GM20431 (cell line): ENCODE results near the gene ARMC12.

ENCODE experiments used
- in situ Hi-C: fragments of 300-500 bp; cut with MseI, MboI; formaldehyde crosslinking; loops from one replicate; pipeline ENCODE4 v1.15.0; 2020; ENCODE audit warnings: low sequenced_read_pairs; ENCODE audit not compliant: unreplicated experiment

The ARMC12 gene

DNA sequence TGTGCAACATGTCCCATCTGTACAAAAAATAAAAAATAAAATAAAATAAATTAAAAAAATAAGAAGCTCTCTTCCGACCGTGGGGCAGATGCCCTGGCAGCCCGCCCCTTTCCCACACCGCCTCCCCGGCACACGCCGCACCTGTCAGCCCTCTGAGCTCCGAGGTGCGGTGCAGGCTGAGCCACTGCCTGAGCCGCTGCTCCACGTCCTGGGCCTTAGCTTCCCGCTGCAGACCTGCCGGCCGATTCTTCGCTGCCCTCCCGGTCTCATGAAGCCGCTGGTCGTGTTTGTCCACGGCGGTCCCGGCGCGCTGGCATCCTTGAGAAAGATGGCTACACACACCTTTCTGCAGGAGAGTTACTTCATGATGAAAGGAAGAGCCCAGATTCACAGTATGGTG, 28.9 kb downstream of the ARMC12 start:
- in situ Hi-C loops = no loop called here

DNA sequence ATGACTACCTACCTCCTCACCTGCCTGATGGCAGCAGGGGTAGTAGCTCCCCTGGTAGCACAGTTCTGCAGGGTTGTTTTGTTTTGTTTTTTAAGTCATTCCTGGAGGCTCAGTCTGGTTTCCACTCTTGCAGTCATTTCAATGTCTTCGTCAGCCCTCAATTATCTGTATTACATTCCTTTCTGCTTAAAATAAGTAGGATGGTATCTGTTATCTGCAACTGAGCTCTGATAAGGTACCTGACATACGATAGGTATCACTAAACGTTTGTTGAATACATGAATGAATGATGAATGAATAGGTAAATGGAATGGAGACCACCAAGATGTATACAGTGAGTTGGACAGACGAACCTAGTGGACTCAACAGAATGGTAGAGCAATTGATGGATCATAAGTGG, 32.4 kb downstream of the ARMC12 start:
- in situ Hi-C loops = no loop called here

DNA sequence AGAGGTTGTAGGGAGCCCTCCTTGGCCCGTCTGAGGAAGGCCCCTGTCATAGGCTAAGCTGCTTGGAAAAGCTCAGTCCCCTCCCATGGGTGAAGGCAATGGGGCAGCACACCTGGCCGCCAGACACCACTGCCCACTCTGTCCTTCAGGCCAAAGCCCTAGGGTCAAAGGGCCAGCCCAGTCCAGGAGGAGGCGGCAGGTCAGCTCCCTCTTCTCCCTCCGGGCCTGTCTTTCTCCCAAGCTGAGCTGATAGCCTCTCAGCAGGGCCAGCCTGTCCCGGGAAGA, 34.5 kb downstream of the ARMC12 start:
- in situ Hi-C loops = no loop called here

DNA sequence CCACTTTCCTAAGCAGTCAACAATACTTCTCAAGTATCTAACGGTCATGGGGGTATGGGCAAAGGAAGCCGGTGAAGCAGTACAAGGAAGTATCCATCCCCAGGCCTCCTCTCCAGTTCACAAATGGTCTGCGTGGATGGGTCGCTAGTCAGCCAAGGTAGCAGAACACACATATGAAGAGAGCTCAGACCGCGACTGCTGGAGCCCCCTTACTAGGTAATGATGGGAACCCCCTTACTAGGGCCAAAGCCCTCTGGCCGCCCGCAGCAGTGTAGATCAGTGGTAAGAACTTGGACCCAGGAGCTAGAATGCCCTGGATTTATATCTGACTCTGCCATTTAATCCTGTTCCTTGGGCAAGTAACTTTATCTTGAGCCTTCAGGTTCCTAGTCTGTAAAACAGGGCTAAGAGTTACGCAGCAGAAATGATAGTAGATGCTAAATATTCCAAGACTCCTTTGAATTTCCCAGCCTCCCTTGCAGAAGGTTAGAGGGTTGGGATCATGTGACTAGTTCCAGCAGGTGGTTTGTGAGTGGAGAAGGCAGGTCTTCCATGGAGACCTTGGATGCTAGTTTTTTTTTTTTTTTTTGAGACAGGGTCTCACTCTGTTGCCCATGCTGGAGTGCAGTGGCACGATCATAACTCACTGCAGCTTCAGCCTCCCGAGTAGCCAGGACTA, 37.4 kb downstream of the ARMC12 start:
- in situ Hi-C loops = no loop called here

DNA sequence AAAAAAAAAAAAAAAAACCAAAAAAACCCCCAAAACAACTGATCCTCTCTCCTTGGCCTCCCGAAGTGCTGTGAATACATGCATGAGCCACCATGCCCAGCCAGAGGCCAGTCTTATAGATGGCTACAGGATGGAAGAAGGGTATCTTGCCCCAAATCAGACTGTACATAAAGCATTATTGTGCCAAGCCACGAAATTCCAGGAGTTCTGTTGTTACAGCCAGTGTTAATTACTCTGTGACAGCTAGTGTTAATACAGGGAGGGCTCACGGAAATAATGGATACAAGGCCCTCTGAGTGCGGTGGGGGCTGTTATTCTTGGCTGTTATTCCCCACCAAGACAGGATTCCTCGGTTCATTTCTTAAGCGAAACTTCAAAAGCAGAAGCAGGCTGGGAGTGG, 38.2 kb downstream of the ARMC12 start:
- in situ Hi-C loops = no loop called here

- in situ Hi-C loops = no loop called here
Measured at GRCh38 chr6:35776364-35777215, 39.8 kb downstream of the ARMC12 start, which contains the start of gene CLPSL2. CLPSL2 (plus strand) TSS chr6:35776598; CDS start chr6:35776619, 21 bp downstream.

- in situ Hi-C loops = no loop called here
Measured at GRCh38 chr6:35777356-35778102, 40.7 kb downstream of the ARMC12 start.

GRCh38 chr6:35778437-35778836, 41.6 kb downstream of the ARMC12 start:
- in situ Hi-C loops = no loop called here

DNA sequence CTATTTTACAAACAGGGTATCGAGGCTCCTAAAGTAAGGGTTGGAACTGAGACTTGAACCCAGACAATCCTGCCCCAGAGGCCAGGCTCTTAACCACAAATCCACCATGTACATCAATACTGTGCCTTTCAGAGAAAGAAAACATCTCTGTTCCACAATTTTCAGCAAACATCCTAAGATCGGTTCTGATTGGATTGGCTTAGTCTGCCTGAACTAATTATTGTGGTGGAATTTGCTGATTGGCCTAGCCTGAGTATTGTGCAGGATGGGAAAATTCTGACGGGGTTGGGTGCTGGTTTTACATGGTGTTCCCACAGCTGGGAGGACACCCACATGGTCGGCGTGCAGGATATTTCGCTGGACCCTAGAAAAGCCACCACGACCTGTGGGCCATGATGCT, 43.9 kb downstream of the ARMC12 start, which contains the start of gene CLPSL1:
Gene CLPSL1 (plus strand): TSS at position 301 of the 400 bp plus-strand sequence. CDS start 92 bp downstream, at position 393.
- in situ Hi-C loops = no loop called here

DNA sequence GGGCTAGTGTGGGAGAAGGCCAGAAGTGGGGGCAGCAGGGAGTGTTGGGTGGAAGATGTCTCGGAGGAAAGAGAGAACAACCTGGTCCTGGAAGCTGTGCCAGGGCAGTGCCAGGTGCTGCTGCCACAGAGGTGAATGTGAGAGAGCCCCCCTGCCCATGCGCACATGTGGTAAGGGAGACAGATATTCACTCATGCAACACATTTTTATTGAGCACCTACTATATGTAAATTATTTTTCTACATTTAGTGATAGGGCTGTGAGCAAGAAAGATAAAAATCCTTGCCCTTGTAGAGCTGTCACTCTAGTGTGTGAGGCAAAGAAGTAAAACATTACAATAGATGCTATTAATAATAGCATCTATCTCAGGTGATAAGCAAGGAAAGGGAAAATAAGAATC, 44.5 kb downstream of the ARMC12 start:
- in situ Hi-C loops = no loop called here

GRCh38 chr6:35782424-35782823, 45.6 kb downstream of the ARMC12 start:
- in situ Hi-C loops = no loop called here

DNA sequence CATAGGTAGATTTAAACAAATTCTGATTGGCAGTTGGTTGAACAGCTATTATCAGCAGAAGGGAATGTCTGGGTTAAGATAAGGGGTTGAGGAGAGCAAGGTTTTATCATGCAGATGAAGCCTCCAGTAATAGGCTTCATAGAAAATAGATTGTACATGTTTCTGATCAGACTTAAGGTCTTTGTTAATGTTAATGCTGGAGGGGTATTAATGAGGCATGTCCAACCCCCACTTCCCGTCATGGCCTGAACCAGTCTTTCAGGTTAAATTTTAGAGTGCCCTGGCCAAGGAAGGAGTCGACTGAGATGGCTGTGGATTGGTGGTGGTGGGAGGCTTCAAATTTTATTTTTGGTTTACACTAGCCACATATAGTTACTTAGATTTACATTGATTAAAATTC, 47.4 kb downstream of the ARMC12 start:
- in situ Hi-C loops = no loop called here

DNA sequence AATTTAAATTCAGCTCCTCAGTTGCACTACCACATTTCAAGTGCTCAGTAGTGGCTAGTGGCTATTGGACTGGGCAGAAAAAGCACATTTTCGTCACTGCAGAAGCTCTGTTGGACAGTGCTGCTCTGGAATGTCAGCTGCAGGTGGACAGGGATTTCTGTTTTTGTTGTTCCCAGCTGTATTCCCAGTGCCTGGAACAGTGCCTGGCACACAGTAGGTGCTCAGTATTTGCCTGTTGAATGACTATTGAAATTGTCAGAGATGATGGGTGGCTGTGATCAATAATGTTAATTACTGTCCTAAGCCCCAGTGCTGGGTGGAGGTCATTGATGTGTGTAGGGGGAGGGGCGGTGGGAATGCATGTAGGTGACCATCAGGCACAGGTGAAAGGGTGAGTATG, 49.4 kb downstream of the ARMC12 start:
- in situ Hi-C loops = no loop called here

DNA sequence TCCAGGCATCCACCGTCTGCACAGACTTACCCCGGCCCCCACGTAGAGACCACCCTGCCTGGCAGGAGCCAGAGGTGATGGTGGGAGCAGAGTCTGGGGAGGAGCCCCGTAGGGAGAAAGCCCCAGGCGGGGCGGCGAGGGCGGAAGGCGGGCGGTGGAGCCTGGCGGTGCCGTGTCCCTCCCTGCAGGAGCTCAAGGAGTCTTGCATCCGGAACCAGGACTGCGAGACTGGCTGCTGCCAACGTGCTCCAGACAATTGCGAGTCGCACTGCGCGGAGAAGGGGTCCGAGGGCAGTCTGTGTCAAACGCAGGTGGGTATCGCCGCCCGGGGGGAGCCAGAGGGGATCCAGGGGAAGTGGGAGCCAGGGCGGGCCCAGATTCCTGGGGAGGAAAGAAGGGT, 50.0 kb downstream of the ARMC12 start:
- in situ Hi-C loops = no loop called here

GRCh38 chr6:35787266-35788218, 50.7 kb downstream of the ARMC12 start:
- in situ Hi-C loops = no loop called here

DNA sequence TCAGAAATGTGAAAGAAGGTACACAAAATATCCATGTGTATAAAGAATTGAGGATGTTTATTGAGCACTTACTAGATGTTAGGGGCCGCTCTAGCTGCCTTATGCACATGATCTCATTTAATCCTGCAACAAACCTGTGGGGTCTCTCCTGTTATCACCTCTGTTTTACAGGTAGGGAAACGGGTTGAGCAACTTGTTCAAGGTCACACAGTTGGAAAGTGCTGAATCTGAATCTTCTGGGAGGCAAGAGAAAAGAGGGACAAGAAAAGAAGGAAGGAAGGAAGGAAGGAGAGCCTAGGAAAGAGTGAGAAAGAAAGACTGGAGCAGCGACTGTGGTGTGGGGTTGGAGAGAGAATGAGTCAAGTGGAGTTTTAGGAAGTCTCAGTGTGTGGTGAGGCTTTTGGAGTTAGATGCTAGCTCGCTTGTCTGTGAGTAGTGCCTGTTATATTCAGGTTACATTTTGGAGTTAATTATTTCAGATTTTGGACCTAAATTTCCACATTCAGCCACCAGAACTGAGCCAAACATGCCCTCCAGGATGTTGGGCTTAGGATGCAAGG, 51.7 kb downstream of the ARMC12 start:
- in situ Hi-C loops = no loop called here

GRCh38 chr6:35790683-35791082, 53.9 kb downstream of the ARMC12 start:
- in situ Hi-C loops = no loop called here

GRCh38 chr6:35794536-35795452, 58.0 kb downstream of the ARMC12 start:
- in situ Hi-C loops = no loop called here
